IPS-18a (cell line): ENCODE measurements around the gene AUTS2.

Source experiments
- H3K27ac ChIP-seq: one replicate; pipeline ENCODE4 v1.5.1; 2013; ENCODE audit warnings: low read length
- H3K27me3 ChIP-seq: one replicate; pipeline ENCODE4 v1.6.1; 2013; ENCODE audit warnings: mild to moderate bottlenecking, low read length; ENCODE audit not compliant: control insufficient read depth, insufficient read depth
- H3K36me3 ChIP-seq: one replicate; pipeline ENCODE4 v1.6.1; 2013; ENCODE audit warnings: low read depth, low read length; ENCODE audit not compliant: control insufficient read depth
- H3K4me1 ChIP-seq: one replicate; pipeline ENCODE4 v1.6.1; 2013; ENCODE audit warnings: low read depth, low read length; ENCODE audit not compliant: control insufficient read depth
- H3K4me3 ChIP-seq: one replicate; pipeline ENCODE4 v1.5.1; 2013; ENCODE audit warnings: low read length
- H3K9ac ChIP-seq: one replicate; pipeline ENCODE4 v1.6.1; 2013; ENCODE audit warnings: mild to moderate bottlenecking, low read length, moderate library complexity
- H3K9me3 ChIP-seq: one replicate; pipeline ENCODE4 v1.6.1; 2013; ENCODE audit warnings: low read depth, low read length; ENCODE audit not compliant: control insufficient read depth

AUTS2 gene

GRCh38 chr7:69739931-69740431 is 141.7 kb downstream of the AUTS2 start:
- Histone ChIP-seq H3K9ac (no peak overlapping the region), H3K36me3 (no peaks in the 10 kb centered on the region), H3K27me3 (no peaks in the 10 kb centered on the region), H3K9me3 (no peaks in the 10 kb centered on the region), H3K27ac (no peak overlapping the region), H3K4me1 (peaks cover 29% of the 10 kb centered on the region), H3K4me3 (no peak overlapping the region)

- Histone ChIP-seq H3K36me3 (no peaks in the 10 kb centered on the region), H3K4me3 (no peak overlapping the region), H3K9me3 (no peaks in the 10 kb centered on the region), H3K27ac (no peak overlapping the region), H3K27me3 (no peaks in the 10 kb centered on the region), H3K9ac (no peak overlapping the region), H3K4me1 (peaks cover 19% of the 10 kb centered on the region)
Measured at GRCh38 chr7:69742237-69742636, 144.0 kb downstream of the AUTS2 start.

GRCh38 chr7:69743436-69743835 is 145.2 kb downstream of the AUTS2 start:
- H3K9me3 ChIP-seq, result no peaks in the 10 kb centered on the region
- no peak overlapping the region for H3K9ac ChIP-seq
- peaks cover 7% of the 10 kb centered on the region for H3K4me1 ChIP-seq
- no peak overlapping the region for H3K4me3 ChIP-seq
- no peaks in the 10 kb centered on the region for H3K27me3 ChIP-seq
- no peak overlapping the region for H3K27ac ChIP-seq
- no peaks in the 10 kb centered on the region for H3K36me3 ChIP-seq

GRCh38 chr7:69744026-69744425 is 145.8 kb downstream of the AUTS2 start:
- Histone ChIP-seq H3K36me3 (no peaks in the 10 kb centered on the region), H3K4me1 (peaks cover 2% of the 10 kb centered on the region), H3K9ac (no peak overlapping the region), H3K4me3 (no peak overlapping the region), H3K9me3 (no peaks in the 10 kb centered on the region), H3K27ac (no peak overlapping the region), H3K27me3 (no peaks in the 10 kb centered on the region)

- H3K9ac ChIP-seq, result no peak overlapping the region
- no peak overlapping the region for H3K27ac ChIP-seq
- no peaks in the 10 kb centered on the region for H3K27me3 ChIP-seq
- H3K4me1 ChIP-seq, result peaks cover 10% of the 10 kb centered on the region
- no peak overlapping the region for H3K4me3 ChIP-seq
- H3K36me3 ChIP-seq, result no peaks in the 10 kb centered on the region
- no peaks in the 10 kb centered on the region for H3K9me3 ChIP-seq
Measured at GRCh38 chr7:69746383-69746782, 148.1 kb downstream of the AUTS2 start.

- Histone ChIP-seq H3K36me3 (no peaks in the 10 kb centered on the region), H3K27me3 (no peaks in the 10 kb centered on the region), H3K9me3 (no peaks in the 10 kb centered on the region), H3K9ac (no peak overlapping the region), H3K27ac (no peak overlapping the region), H3K4me1 (peaks cover 10% of the 10 kb centered on the region), H3K4me3 (no peak overlapping the region)
Measured at GRCh38 chr7:69747144-69747543, 148.9 kb downstream of the AUTS2 start.

- Histone ChIP-seq H3K9ac (no peak overlapping the region), H3K4me3 (no peak overlapping the region), H3K27me3 (no peaks in the 10 kb centered on the region), H3K4me1 (peaks cover 10% of the 10 kb centered on the region), H3K36me3 (no peaks in the 10 kb centered on the region), H3K9me3 (no peaks in the 10 kb centered on the region), H3K27ac (no peak overlapping the region)
Measured at GRCh38 chr7:69748530-69748929, 150.3 kb downstream of the AUTS2 start.

GRCh38 chr7:69749372-69749979 is 151.2 kb downstream of the AUTS2 start:
- Histone ChIP-seq H3K36me3 (no peaks in the 10 kb centered on the region), H3K9ac (no peak overlapping the region), H3K4me3 (no peak overlapping the region), H3K27ac (no peak overlapping the region), H3K9me3 (no peaks in the 10 kb centered on the region), H3K4me1 (peaks cover 15% of the 10 kb centered on the region), H3K27me3 (no peaks in the 10 kb centered on the region)

GRCh38 chr7:69749994-69750393 is 151.7 kb downstream of the AUTS2 start:
- Histone ChIP-seq H3K4me1 (peaks cover 15% of the 10 kb centered on the region), H3K9ac (no peak overlapping the region), H3K27ac (no peak overlapping the region), H3K36me3 (no peaks in the 10 kb centered on the region), H3K9me3 (no peaks in the 10 kb centered on the region), H3K4me3 (no peak overlapping the region), H3K27me3 (no peaks in the 10 kb centered on the region)

GRCh38 chr7:69751026-69751425 is 152.8 kb downstream of the AUTS2 start:
- Histone ChIP-seq H3K9ac (no peak overlapping the region), H3K4me3 (no peak overlapping the region), H3K4me1 (peaks cover 17% of the 10 kb centered on the region), H3K36me3 (no peaks in the 10 kb centered on the region), H3K9me3 (no peaks in the 10 kb centered on the region), H3K27ac (no peak overlapping the region), H3K27me3 (no peaks in the 10 kb centered on the region)

GRCh38 chr7:69753981-69754380 is 155.7 kb downstream of the AUTS2 start:
- peaks cover 29% of the 10 kb centered on the region for H3K4me1 ChIP-seq
- no peaks in the 10 kb centered on the region for H3K9me3 ChIP-seq
- H3K27ac ChIP-seq, result no peak overlapping the region
- no peaks in the 10 kb centered on the region for H3K27me3 ChIP-seq
- no peaks in the 10 kb centered on the region for H3K36me3 ChIP-seq
- H3K4me3 ChIP-seq, result no peak overlapping the region
- H3K9ac ChIP-seq, result no peak overlapping the region

GRCh38 chr7:69754476-69754875 is 156.2 kb downstream of the AUTS2 start:
- H3K36me3 ChIP-seq, result no peaks in the 10 kb centered on the region

More at GRCh38 chr7:69754476-69754875, 156.2 kb downstream of the AUTS2 start:
- Histone ChIP-seq H3K27me3 (no peaks in the 10 kb centered on the region), H3K4me1 (peaks cover 24% of the 10 kb centered on the region), H3K4me3 (no peak overlapping the region), H3K9ac (no peak overlapping the region), H3K27ac (no peak overlapping the region), H3K9me3 (no peaks in the 10 kb centered on the region)
